DOHH2 (cell line): Measurements from ENCODE around the gene NXPH3.

Source experiments
- CTCF ChIP-seq: fragments of 200-600 bp; sonication (generic); IDR thresholded peaks from one replicate; pipeline ENCODE4 v1.5.1; 2014; ENCODE audit warnings: antibody characterized with exemption, mild to moderate bottlenecking, low read depth, low read length; ENCODE audit not compliant: poor library complexity, severe bottlenecking
- EZH2phosphoT487 ChIP-seq: fragments of 200-600 bp; sonication (generic); IDR thresholded peaks from 2 replicates; pipeline ENCODE4 v1.6.1; 2017; ENCODE audit warnings: borderline replicate concordance, mild to moderate bottlenecking, antibody characterized with exemption, low read length, moderate library complexity, mixed read lengths

GRCh38 chr17:49551221-49552069 is 24.2 kb upstream of the NXPH3 start:
- TF ChIP-seq CTCF (no peak), EZH2phosphoT487 (no peak)
